ENCODE results near the gene DLGAP1.

- TF ChIP-seq CTCF (IDR thresholded peaks at IDR 0.05; ENCODE audit: low read depth, low read length) = no peak
- TF ChIP-seq EZH2phosphoT487 (IDR thresholded peaks at IDR 0.05; ENCODE audit: low read depth) = no peak
Measured at GRCh38 chr18:3604235-3604497, 850.9 kb downstream of the DLGAP1 start.
